Endodermal cell (in vitro differentiated cells): ENCODE data around the gene TANGO2. TPM values are rescaled to one million over a fixed set of nuclear protein-coding genes. Genes with fewer than 3 reads are reported as not detected.
A peak's percentile ranks its signal among the peaks of the same experiment; 100 is the strongest.

Experiments
- DNase-seq: peaks from one replicate; pipeline ENCODE4 v3.0.0-alpha.2; 2017
- H3K27ac ChIP-seq: 2 replicates; pipeline ENCODE4 v1.5.1; 2013; ENCODE audit warnings: mild to moderate bottlenecking, low read depth, low read length, moderate library complexity
- H3K27me3 ChIP-seq: 2 replicates; pipeline ENCODE4 v1.6.1; 2013; ENCODE audit warnings: mild to moderate bottlenecking, low read length, moderate library complexity; ENCODE audit not compliant: insufficient read depth, control insufficient read depth, poor library complexity, severe bottlenecking
- H3K36me3 ChIP-seq: 2 replicates; pipeline ENCODE4 v1.7.0; 2013; ENCODE audit warnings: mild to moderate bottlenecking, low read length, moderate library complexity; ENCODE audit not compliant: control insufficient read depth, insufficient read depth
- H3K4me1 ChIP-seq: one replicate; pipeline ENCODE4 v1.7.0; 2013; ENCODE audit warnings: low read length; ENCODE audit not compliant: control insufficient read depth, insufficient read depth
- H3K4me3 ChIP-seq: 2 replicates; pipeline ENCODE4 v1.5.1; 2013; ENCODE audit warnings: mild to moderate bottlenecking, low read length, moderate library complexity
- H3K9ac ChIP-seq: 2 replicates; pipeline ENCODE4 v1.6.1; 2013; ENCODE audit warnings: mild to moderate bottlenecking, low read length, moderate library complexity; ENCODE audit not compliant: poor library complexity, severe bottlenecking; ENCODE audit errors: extremely low read depth
- H3K9me3 ChIP-seq: 2 replicates; pipeline ENCODE4 v1.6.1; 2013; ENCODE audit warnings: mild to moderate bottlenecking, low read length, moderate library complexity; ENCODE audit not compliant: control insufficient read depth
- H3K27ac Mint-ChIP-seq: 2 replicates; pipeline ENCODE4 v1.8.0; 2020; ENCODE audit warnings: mixed read lengths
- H3K27me3 Mint-ChIP-seq: 2 replicates; pipeline ENCODE4 v1.8.0; 2021; ENCODE audit warnings: mild to moderate bottlenecking, mixed read lengths; ENCODE audit not compliant: insufficient read depth
- H3K36me3 Mint-ChIP-seq: 2 replicates; pipeline ENCODE4 v1.8.0; 2020; ENCODE audit warnings: low read depth, mixed read lengths
- H3K4me1 Mint-ChIP-seq: 2 replicates; pipeline ENCODE4 v1.8.0; 2020; ENCODE audit warnings: mixed read lengths
- H3K4me3 Mint-ChIP-seq: 2 replicates; pipeline ENCODE4 v1.8.0; 2020; ENCODE audit warnings: mild to moderate bottlenecking, moderate library complexity, mixed read lengths
- H3K9me3 Mint-ChIP-seq: 2 replicates; pipeline ENCODE4 v1.8.0; 2020; ENCODE audit warnings: mild to moderate bottlenecking, mixed read lengths
- CTCF ChIP-seq: fragments of 200-600 bp; sonication (generic); conservative IDR thresholded peaks from 2 replicates; pipeline ENCODE4 v1.5.0; 2021; ENCODE audit warnings: antibody characterized with exemption, mild to moderate bottlenecking
- WGBS, 2 experiments: methylation state at CpG; one replicate each; pipeline versions ENCODE4 v1.1.5 to v1.1.7; 2013; ENCODE audit warnings: missing lambda C conversion rate in 2 of 2, mixed read lengths in 1 of 2; ENCODE audit not compliant: insufficient coverage in 1 of 2, insufficient read length in 1 of 2; 5-methylcytosine and 5-hydroxymethylcytosine counted together
- total RNA-seq, 2 donors: library from RNA; stranded (reverse); fragmentation: NEBNext Ultra II Directional in 1 of 2; extraction: Animal tissue kit (Norgen Biotek cat#: 25700) in 1 of 2; gene quantifications; 2 replicates in 1 of 2; 3 replicates in 1 of 2; pipeline ENCODE4 v1.2.1, GENCODE V29; 2021

TANGO2 gene
- total RNA-seq, 2 donors from 2014 or later: 19.9 to 21.8 TPM

GRCh38 chr22:20019661-20020532 is 1.0 kb upstream of the TANGO2 start:
- H3K4me1 ChIP-seq: peaks cover 5% of the 10 kb centered on the region
- H3K9me3 ChIP-seq: no peaks in the 10 kb centered on the region
- peaks cover 48% of the 10 kb centered on the region for H3K27me3 Mint-ChIP-seq
- no peak overlapping the region for H3K27ac Mint-ChIP-seq
- no peaks in the 10 kb centered on the region for H3K9me3 Mint-ChIP-seq
- no peak for TF ChIP-seq CTCF
- H3K36me3 ChIP-seq: no peaks in the 10 kb centered on the region
- peak overlapping the region; percentile 74 for H3K4me3 ChIP-seq
- H3K4me1 Mint-ChIP-seq: peaks cover 8% of the 10 kb centered on the region
- peaks cover 46% of the 10 kb centered on the region for H3K27me3 ChIP-seq
- 90 to 98% methylated on average over 5 to 8 of the region's 8 CpGs for WGBS, 2 experiments
- H3K27ac ChIP-seq: no peak overlapping the region
- DNase-seq: no peak
- H3K4me3 Mint-ChIP-seq: peak overlapping the region; percentile 85
- peaks cover 3% of the 10 kb centered on the region for H3K36me3 Mint-ChIP-seq
- no peak overlapping the region for H3K9ac ChIP-seq

GRCh38 chr22:20021196-20022181 is 579 bp downstream of the TANGO2 start:
- peak overlapping the region; percentile 85 for H3K4me3 Mint-ChIP-seq
- DNase-seq: peak; percentile 68
- Histone ChIP-seq H3K27me3 (peaks cover 35% of the 10 kb centered on the region), H3K9me3 (no peaks in the 10 kb centered on the region), H3K9ac (peak overlapping the region; percentile 49), H3K4me3 (peak overlapping the region; percentile 85), H3K4me1 (peaks cover 5% of the 10 kb centered on the region), H3K36me3 (no peaks in the 10 kb centered on the region), H3K27ac (no peak overlapping the region)
- no peaks in the 10 kb centered on the region for H3K9me3 Mint-ChIP-seq
- 14 to 20% methylated on average over 22 to 36 of the region's 36 CpGs for WGBS, 2 experiments
- peak overlapping the region; percentile 66 for H3K27ac Mint-ChIP-seq
- peaks cover 40% of the 10 kb centered on the region for H3K27me3 Mint-ChIP-seq
- H3K4me1 Mint-ChIP-seq: peaks cover 8% of the 10 kb centered on the region
- H3K36me3 Mint-ChIP-seq: peaks cover 7% of the 10 kb centered on the region
- TF ChIP-seq CTCF: peak; percentile 30

- 93 to 97% methylated on average over 10 to 11 of the region's 11 CpGs for WGBS, 2 experiments
- no peak for DNase-seq
- H3K4me1 ChIP-seq: peaks cover 5% of the 10 kb centered on the region
- Mint-ChIP-seq H3K4me3 (peak overlapping the region; percentile 85), H3K4me1 (peaks cover 7% of the 10 kb centered on the region), H3K36me3 (peaks cover 13% of the 10 kb centered on the region), H3K27me3 (peaks cover 32% of the 10 kb centered on the region), H3K9me3 (no peaks in the 10 kb centered on the region), H3K27ac (peak overlapping the region; percentile 56)
- H3K9ac ChIP-seq: no peak overlapping the region
- H3K9me3 ChIP-seq: no peaks in the 10 kb centered on the region
- H3K36me3 ChIP-seq: no peaks in the 10 kb centered on the region
- TF ChIP-seq CTCF: no peak
- H3K27me3 ChIP-seq: peaks cover 30% of the 10 kb centered on the region
- no peak overlapping the region for H3K27ac ChIP-seq
- H3K4me3 ChIP-seq: peak overlapping the region; percentile 85
Observed at GRCh38 chr22:20022231-20022977, 1.5 kb downstream of the TANGO2 start.
